Lower lobe of right lung (tissue), 2 donors: ENCODE results near the gene MED4. TPM values are rescaled to one million over a fixed set of nuclear protein-coding genes. Genes with fewer than 3 reads are reported as not detected.
A peak's percentile ranks its signal among the peaks of the same experiment; 100 is the strongest.

Experiments
- ATAC-seq, 2 donors: fragments of 200-7000 bp; cut with Tn5 transposase; one replicate each; pipeline ENCODE4 v1.9.1; 2020 to 2022; ENCODE audit warnings: mild to moderate bottlenecking in 2 of 2, moderate library complexity in 2 of 2
- DNase-seq: peaks from one replicate; pipeline ENCODE4 v3.0.0-alpha.2; 2020
- H3K27ac ChIP-seq: fragments of 200-600 bp; one replicate; pipeline ENCODE4 v1.8.0; 2022
- H3K27me3 ChIP-seq: fragments of 200-600 bp; one replicate; pipeline ENCODE4 v1.8.0; 2022; ENCODE audit warnings: low read depth
- H3K36me3 ChIP-seq: fragments of 200-600 bp; one replicate; pipeline ENCODE4 v1.8.0; 2022; ENCODE audit warnings: mild to moderate bottlenecking
- H3K4me1 ChIP-seq: fragments of 200-600 bp; one replicate; pipeline ENCODE4 v1.8.0; 2022
- H3K4me3 ChIP-seq: fragments of 200-600 bp; one replicate; pipeline ENCODE4 v1.8.0; 2022; ENCODE audit warnings: mild to moderate bottlenecking
- H3K9me3 ChIP-seq: fragments of 200-600 bp; one replicate; pipeline ENCODE4 v1.8.0; 2022
- CTCF ChIP-seq: fragments of 200-600 bp; IDR thresholded peaks from one replicate; pipeline ENCODE4 v1.8.0; 2022; ENCODE audit warnings: antibody characterized with exemption, mild to moderate bottlenecking
- intact Hi-C: fragments of 100-400 bp; cut with DNase I; formaldehyde crosslinking; loops from one replicate; pipeline ENCODE4 v1.11.0; 2022
- total RNA-seq: library from RNA; stranded (reverse); fragmentation: NEBNext Ultra II Directional; extraction: Animal tissue kit (Norgen Biotek cat#: 25700); gene quantifications from one replicate; pipeline ENCODE4 v1.2.1, GENCODE V29; 2021
- donor health status: DM: no; HTN: yes; CAD: no; lungs with severe emphysema.

The MED4 gene
- total RNA-seq, 1 donor from 2014 or later: 41.4 TPM

GRCh38 chr13:48131533-48131932 is 36.6 kb upstream of the MED4 start:
- Histone ChIP-seq H3K4me3 (no peak overlapping the region), H3K27me3 (no peaks in the 10 kb centered on the region), H3K27ac (no peak overlapping the region), H3K4me1 (peaks cover 12% of the 10 kb centered on the region), H3K36me3 (no peaks in the 10 kb centered on the region), H3K9me3 (no peaks in the 10 kb centered on the region)
- DNase-seq (no peak), ATAC-seq (no peak)
- no peak for TF ChIP-seq CTCF
- intact Hi-C loops: no loop called here

- no peaks in the 10 kb centered on the region for H3K36me3 ChIP-seq
- H3K4me1 ChIP-seq: peaks cover 42% of the 10 kb centered on the region
- no peak for DNase-seq
- no peaks in the 10 kb centered on the region for H3K27me3 ChIP-seq
- peak; percentile 75 for TF ChIP-seq CTCF
- peak; percentile 84 to 86 for ATAC-seq
- no peak overlapping the region for H3K4me3 ChIP-seq
- H3K9me3 ChIP-seq: no peaks in the 10 kb centered on the region
- H3K27ac ChIP-seq: peak overlapping the region; percentile 19
- intact Hi-C loops: no loop called here
These were observed 32.3 kb upstream of the MED4 start for GRCh38 chr13:48126944-48127830.

- Histone ChIP-seq H3K4me3 (no peak overlapping the region), H3K27me3 (no peaks in the 10 kb centered on the region), H3K4me1 (peaks cover 42% of the 10 kb centered on the region), H3K9me3 (no peaks in the 10 kb centered on the region), H3K27ac (peak overlapping the region; percentile 85), H3K36me3 (no peaks in the 10 kb centered on the region)
- intact Hi-C loops: no loop called here
- DNase-seq: no peak
- TF ChIP-seq CTCF: no peak
- peak; percentile 63 to 69 for ATAC-seq
These were observed 30.9 kb upstream of the MED4 start for GRCh38 chr13:48125794-48126228.

- no peaks in the 10 kb centered on the region for H3K27me3 ChIP-seq
- no peak overlapping the region for H3K4me3 ChIP-seq
- TF ChIP-seq CTCF: no peak
- H3K4me1 ChIP-seq: peaks cover 42% of the 10 kb centered on the region
- ATAC-seq: peak; percentile 65 to 80
- no peaks in the 10 kb centered on the region for H3K9me3 ChIP-seq
- intact Hi-C loops: no loop called here
- peak; percentile 70 for DNase-seq
- no peaks in the 10 kb centered on the region for H3K36me3 ChIP-seq
- peak overlapping the region; percentile 85 for H3K27ac ChIP-seq
These were observed 28.9 kb upstream of the MED4 start for GRCh38 chr13:48123812-48124211.

DNA sequence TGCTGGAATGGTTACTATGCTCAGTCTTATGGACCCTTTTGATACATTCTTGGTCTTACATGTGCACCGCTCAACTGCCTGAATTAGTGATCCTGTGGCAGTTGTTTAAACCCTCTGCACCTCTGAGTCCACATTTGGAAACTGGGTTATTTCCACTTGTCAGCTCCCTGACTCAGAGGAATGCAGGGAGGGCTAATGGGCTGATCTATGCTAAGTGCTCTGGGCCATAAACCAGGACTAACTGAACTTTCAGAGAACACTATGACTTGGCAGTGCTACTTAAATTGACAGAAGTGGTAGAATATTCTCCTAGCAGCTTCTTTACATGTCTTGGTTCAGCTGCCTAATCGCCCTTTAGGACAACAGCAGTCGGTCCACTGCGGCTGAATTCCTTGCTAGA is 26.8 kb upstream of the MED4 start:
- ATAC-seq: peak in 1 of 2 donors; percentile 30
- no peak overlapping the region for H3K4me3 ChIP-seq
- H3K36me3 ChIP-seq: no peaks in the 10 kb centered on the region
- peaks cover 33% of the 10 kb centered on the region for H3K4me1 ChIP-seq
- H3K27ac ChIP-seq: no peak overlapping the region
- no peak for TF ChIP-seq CTCF
- no peak for DNase-seq
- no peaks in the 10 kb centered on the region for H3K27me3 ChIP-seq
- intact Hi-C loops: no loop called here
- no peaks in the 10 kb centered on the region for H3K9me3 ChIP-seq
